Gastroesophageal sphincter (tissue), 4 donors: ENCODE results near the gene RAB9A. TPM values are rescaled to one million over a fixed set of nuclear protein-coding genes. Genes with fewer than 3 reads are reported as not detected.

Source experiments
- ATAC-seq: fragments of 150-250 bp; one replicate; pipeline ENCODE4 v1.9.1; 2016; ENCODE audit warnings: mild to moderate bottlenecking, moderate library complexity
- H3K27ac ChIP-seq, 4 donors: fragments of 200-600 bp; sonication (generic) in 3 of 4; 1 replicate in 3 of 4; 2 replicates in 1 of 4; pipeline ENCODE4 v1.5.1; 2016 to 2019
- H3K27me3 ChIP-seq: fragments of 200-600 bp; sonication (generic); one replicate; pipeline ENCODE4 v1.5.1; 2019
- H3K36me3 ChIP-seq, 2 donors: fragments of 200-600 bp; sonication (generic); one replicate each; pipeline ENCODE4 v1.5.1; 2019; ENCODE audit warnings: control low read depth in 1 of 2
- H3K4me1 ChIP-seq, 3 donors: fragments of 200-600 bp; sonication (generic); 1 replicate in 2 of 3; 2 replicates in 1 of 3; pipeline ENCODE4 v1.5.1; 2016 to 2019; ENCODE audit warnings: control low read depth in 2 of 3
- H3K4me3 ChIP-seq, 2 donors: fragments of 200-600 bp; sonication (generic); one replicate each; pipeline ENCODE4 v1.5.1; 2019; ENCODE audit warnings: mild to moderate bottlenecking in 1 of 2, moderate library complexity in 1 of 2
- H3K9me3 ChIP-seq, 3 donors: fragments of 200-600 bp; sonication (generic); one replicate each; pipeline ENCODE4 v1.5.1; 2017 to 2019; ENCODE audit warnings: control low read depth in 2 of 3
- EP300 ChIP-seq: sonication (generic); formaldehyde crosslinking; IDR thresholded peaks from one replicate; pipeline ENCODE4 v1.6.1; 2017; ENCODE audit warnings: antibody characterized with exemption, mild to moderate bottlenecking
- POLR2A ChIP-seq, 2 donors: fragments of 450-650 bp; IDR thresholded peaks; one replicate each; pipeline ENCODE4 v1.6.1; 2017; ENCODE audit warnings: antibody characterized with exemption in 2 of 2, mild to moderate bottlenecking in 2 of 2, moderate library complexity in 1 of 2
- POLR2AphosphoS5 ChIP-seq: sonication (generic); formaldehyde crosslinking; IDR thresholded peaks from one replicate; pipeline ENCODE4 v1.6.1; 2017; ENCODE audit warnings: antibody characterized with exemption
- WGBS, 2 donors: methylation state at CpG; one replicate each; pipeline ENCODE4 v1.1.5; 2018; ENCODE audit warnings: low coverage in 1 of 2; 5-methylcytosine and 5-hydroxymethylcytosine counted together
- total RNA-seq, 4 donors: library from RNA; depleted of rRNA; stranded (reverse); fragments of >200 nt; gene quantifications; one replicate each; pipeline ENCODE4 v1.1.0, GENCODE V29; 2016
- TF ChIP-seq, protein P1 (sequence below), 4 experiments: fragments of 200-600 bp in 2 of 4; fragments of 450-650 bp in 2 of 4; sonication (generic) in 1 of 4; IDR thresholded peaks; one replicate each; pipeline ENCODE4 v1.5.1; 2017 to 2019; ENCODE audit warnings: antibody characterized with exemption in 4 of 4, mild to moderate bottlenecking in 2 of 4, moderate library complexity in 2 of 4

The RAB9A gene
- total RNA-seq, 4 donors from 2014 or later, result 29.6 to 50.7 (median 38.3) TPM

DNA sequence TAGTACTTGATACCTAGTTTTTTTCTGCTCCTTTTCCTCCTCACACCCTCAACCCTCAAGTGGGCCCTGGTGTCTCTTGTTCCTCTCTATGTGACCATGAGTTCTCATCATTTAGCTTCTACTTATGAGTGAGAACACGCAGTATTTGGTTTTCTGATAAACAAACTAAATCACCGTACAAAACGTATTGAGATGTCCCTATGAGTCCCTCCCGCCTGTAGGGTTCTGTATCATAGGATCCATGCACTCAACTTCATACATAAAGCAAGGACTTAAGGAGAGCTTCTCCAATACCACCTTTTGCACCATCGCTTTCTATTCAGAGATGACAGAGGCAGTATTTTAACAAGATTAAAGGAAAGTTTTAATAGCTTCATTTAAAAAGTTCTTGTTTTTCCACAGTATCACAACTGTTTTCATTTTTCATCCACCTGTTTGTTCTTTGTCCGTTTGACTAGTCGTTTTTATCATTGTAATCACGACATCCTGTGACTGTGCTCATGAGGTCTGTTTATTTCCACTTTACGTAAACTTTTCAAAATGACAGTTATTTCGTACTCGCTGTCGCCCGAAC is 457 bp upstream of the RAB9A start:
- peaks cover 0 to 32% (median 5%) of the 10 kb centered on the region in 3 donors for H3K4me1 ChIP-seq
- 9% methylated on average over 8 to 13 of the region's 13 CpGs for WGBS, 2 donors
- H3K9me3 ChIP-seq, result no peaks in the 10 kb centered on the region
- H3K27me3 ChIP-seq, result no peaks in the 10 kb centered on the region
- peak overlapping the region; percentile 71 to 75 for H3K4me3 ChIP-seq
- TF ChIP-seq, protein P1, sequence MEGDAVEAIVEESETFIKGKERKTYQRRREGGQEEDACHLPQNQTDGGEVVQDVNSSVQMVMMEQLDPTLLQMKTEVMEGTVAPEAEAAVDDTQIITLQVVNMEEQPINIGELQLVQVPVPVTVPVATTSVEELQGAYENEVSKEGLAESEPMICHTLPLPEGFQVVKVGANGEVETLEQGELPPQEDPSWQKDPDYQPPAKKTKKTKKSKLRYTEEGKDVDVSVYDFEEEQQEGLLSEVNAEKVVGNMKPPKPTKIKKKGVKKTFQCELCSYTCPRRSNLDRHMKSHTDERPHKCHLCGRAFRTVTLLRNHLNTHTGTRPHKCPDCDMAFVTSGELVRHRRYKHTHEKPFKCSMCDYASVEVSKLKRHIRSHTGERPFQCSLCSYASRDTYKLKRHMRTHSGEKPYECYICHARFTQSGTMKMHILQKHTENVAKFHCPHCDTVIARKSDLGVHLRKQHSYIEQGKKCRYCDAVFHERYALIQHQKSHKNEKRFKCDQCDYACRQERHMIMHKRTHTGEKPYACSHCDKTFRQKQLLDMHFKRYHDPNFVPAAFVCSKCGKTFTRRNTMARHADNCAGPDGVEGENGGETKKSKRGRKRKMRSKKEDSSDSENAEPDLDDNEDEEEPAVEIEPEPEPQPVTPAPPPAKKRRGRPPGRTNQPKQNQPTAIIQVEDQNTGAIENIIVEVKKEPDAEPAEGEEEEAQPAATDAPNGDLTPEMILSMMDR (IDR thresholded peaks at IDR 0.05), result no peak
- TF ChIP-seq POLR2A (IDR thresholded peaks at IDR 0.05), result no peak
- TF ChIP-seq EP300, result no peak
- no peak for TF ChIP-seq POLR2AphosphoS5
- H3K27ac ChIP-seq, result peak overlapping the region; percentile 90 to 94 (median 92)
- H3K36me3 ChIP-seq, result no peaks in the 10 kb centered on the region
- ATAC-seq, result no peak

DNA sequence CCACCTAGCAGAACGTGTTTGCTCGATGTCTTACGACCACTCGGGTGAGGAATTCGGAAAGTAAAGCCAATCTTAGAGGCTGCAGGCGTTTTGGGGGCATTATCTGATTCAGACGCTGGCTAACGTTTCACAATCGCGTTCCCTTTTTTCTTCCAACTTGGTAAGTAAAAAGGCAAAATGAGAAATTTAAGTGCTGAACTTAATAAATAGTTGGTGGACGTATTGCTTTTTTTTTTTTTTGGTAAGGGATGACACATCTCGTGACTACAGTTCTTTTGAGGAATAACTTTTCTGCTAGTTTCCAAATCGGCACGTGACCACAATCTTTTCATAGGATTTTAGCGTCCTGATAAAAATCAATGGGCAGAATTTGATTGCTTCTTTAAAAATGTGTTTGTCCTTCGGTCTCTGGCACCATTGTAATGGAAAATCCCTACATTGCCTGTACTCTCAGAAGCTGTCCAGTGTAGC is 848 bp downstream of the RAB9A start:
- WGBS, 2 donors, result 1 to 7% methylated on average over 15 to 16 of the region's 16 CpGs
- H3K4me3 ChIP-seq, result peak overlapping the region; percentile 71 to 75
- H3K27ac ChIP-seq, result peak overlapping the region; percentile 90 to 94 (median 92)
- TF ChIP-seq POLR2A (IDR thresholded peaks at IDR 0.05), result no peak
- no peak for TF ChIP-seq EP300
- no peak for TF ChIP-seq POLR2AphosphoS5
- TF ChIP-seq, protein P1 (IDR thresholded peaks at IDR 0.05), result no peak
- H3K36me3 ChIP-seq, result no peaks in the 10 kb centered on the region
- no peaks in the 10 kb centered on the region for H3K9me3 ChIP-seq
- peaks cover 0 to 45% (median 8%) of the 10 kb centered on the region in 3 donors for H3K4me1 ChIP-seq
- no peak for ATAC-seq
- no peaks in the 10 kb centered on the region for H3K27me3 ChIP-seq

DNA sequence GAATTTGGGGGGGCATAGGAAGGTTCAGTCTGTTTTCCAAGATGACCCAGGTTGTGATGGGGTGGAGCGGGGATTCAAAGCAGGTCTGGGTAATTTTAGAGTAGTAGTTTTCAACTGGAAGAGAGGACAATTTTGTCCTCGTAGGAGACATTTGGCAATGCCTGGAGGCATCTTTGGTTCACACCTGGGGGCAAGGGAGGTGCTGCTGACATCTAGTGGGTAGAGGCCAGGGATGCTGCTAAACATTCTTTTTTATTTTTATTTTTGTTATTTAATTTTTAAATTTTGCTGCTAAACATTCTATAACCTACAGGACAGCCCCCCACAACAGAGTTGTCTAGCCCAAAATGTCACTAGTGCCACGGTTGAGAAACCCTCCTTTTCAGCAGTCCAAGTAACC is 1.9 kb downstream of the RAB9A start:
- H3K27me3 ChIP-seq, result no peaks in the 10 kb centered on the region
- TF ChIP-seq, protein P1 (IDR thresholded peaks at IDR 0.05), result no peak
- TF ChIP-seq EP300 (no peak), POLR2AphosphoS5 (no peak), POLR2A (IDR thresholded peaks at IDR 0.05) (no peak)
- H3K4me3 ChIP-seq, result peak overlapping the region; percentile 71 to 75
- peak overlapping the region in 1 of 4 donors; percentile 94 for H3K27ac ChIP-seq
- peaks cover 0 to 55% (median 8%) of the 10 kb centered on the region in 3 donors for H3K4me1 ChIP-seq
- no peak for ATAC-seq
- H3K36me3 ChIP-seq, result no peaks in the 10 kb centered on the region
- WGBS, 2 donors, result 7 to 50% methylated on average over 1 to 2 of the region's 3 CpGs
- H3K9me3 ChIP-seq, result no peaks in the 10 kb centered on the region

DNA sequence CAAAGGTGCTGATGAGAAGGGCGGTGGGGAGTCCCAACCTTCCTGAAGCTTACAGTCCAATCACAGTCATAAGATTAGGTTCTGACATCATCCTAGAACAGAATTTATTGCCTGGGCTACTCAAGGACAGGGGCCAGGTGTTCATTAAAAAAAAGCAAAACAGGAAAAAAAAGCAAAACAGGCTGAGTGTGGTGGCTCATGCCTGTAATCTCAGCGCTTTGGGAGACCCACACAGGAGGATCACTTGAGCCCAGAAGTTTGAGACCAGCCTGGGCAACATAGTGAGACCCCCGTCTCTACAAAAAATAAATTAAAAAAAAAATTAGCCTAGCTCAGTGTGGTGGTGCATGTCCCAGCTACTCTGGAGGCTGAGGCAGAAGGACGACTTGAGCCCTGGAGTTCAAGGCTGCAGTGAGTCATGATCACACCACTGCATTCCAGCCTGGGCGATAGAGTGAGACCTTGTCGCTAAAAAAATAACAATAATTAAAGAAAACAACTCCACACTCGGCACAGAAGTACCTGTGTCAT is 3.0 kb downstream of the RAB9A start:
- no peaks in the 10 kb centered on the region for H3K36me3 ChIP-seq
- no peaks in the 10 kb centered on the region for H3K27me3 ChIP-seq
- ATAC-seq, result no peak
- H3K4me1 ChIP-seq, result peaks cover 0 to 64% (median 8%) of the 10 kb centered on the region in 3 donors
- no peaks in the 10 kb centered on the region for H3K9me3 ChIP-seq
- WGBS, 2 donors, result 64 to 77% methylated on average over 2 to 6 of the region's 7 CpGs
- H3K4me3 ChIP-seq, result no peak overlapping the region
- no peak overlapping the region for H3K27ac ChIP-seq
- TF ChIP-seq, protein P1 (IDR thresholded peaks at IDR 0.05), result no peak
- no peak for TF ChIP-seq POLR2AphosphoS5
- no peak for TF ChIP-seq EP300

DNA sequence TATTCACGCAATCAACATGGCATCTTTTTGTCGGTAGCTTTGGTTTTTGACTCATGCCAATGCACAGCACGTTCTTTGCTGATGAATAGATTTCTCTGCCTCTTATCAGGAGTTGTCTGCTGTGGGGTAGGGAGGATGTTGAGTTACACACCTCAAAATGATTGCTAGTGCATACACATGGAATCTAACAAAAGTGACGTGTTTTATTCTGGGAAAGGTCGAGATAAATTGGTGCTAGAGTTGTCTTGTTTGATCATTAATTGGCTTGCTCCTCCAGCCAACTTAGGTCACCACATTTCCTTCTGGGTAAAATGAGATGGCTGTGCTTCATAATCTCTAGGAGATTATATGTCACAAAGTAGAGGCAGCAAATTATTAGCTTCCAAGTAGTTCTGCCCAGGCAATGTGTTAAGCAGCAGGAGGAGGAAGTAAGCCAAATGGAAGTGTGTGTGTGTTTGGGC is 3.9 kb downstream of the RAB9A start:
- peak overlapping the region in 1 of 4 donors; percentile 24 for H3K27ac ChIP-seq
- no peaks in the 10 kb centered on the region for H3K36me3 ChIP-seq

More for the DNA sequence above, 3.9 kb downstream of the RAB9A start:
- Histone ChIP-seq H3K27me3 (no peaks in the 10 kb centered on the region), H3K9me3 (no peaks in the 10 kb centered on the region), H3K4me1 (peaks cover 0 to 71% (median 8%) of the 10 kb centered on the region in 3 donors), H3K4me3 (no peak overlapping the region)
- no peak for ATAC-seq
- TF ChIP-seq POLR2A (IDR thresholded peaks at IDR 0.05) (no peak), POLR2AphosphoS5 (no peak), EP300 (no peak)
- TF ChIP-seq, protein P1 (IDR thresholded peaks at IDR 0.05), result no peak
- WGBS, 2 donors, result 61 to 83% methylated on average over 3 to 5 of the region's 5 CpGs
